Activated B cell treated with CpG ODN at 0.5 μM for 24 hours (primary cell): ENCODE results near the gene PMFBP1. TPM values are rescaled to one million over a fixed set of nuclear protein-coding genes. Genes with fewer than 3 reads are reported as not detected.

Experiments
- ATAC-seq: fragments of 200-7000 bp; cut with Tn5 transposase; one replicate; pipeline ENCODE4 v1.10.0; 2021; ENCODE audit warnings: low read depth, mild to moderate bottlenecking, moderate library complexity
- CTCF ChIA-PET: fragments of 350-600 bp; sonication (Branson Sonifier 250); formaldehyde crosslinking; loops from one replicate; lab custom pipeline; 2021; ENCODE audit warnings: antibody characterized with exemption; lab: Charles Lee
- POLR2A ChIA-PET: fragments of 350-600 bp; sonication (Branson Sonifier 250); formaldehyde crosslinking; loops from one replicate; lab custom pipeline; 2021; ENCODE audit warnings: antibody characterized with exemption; lab: Charles Lee
- DNase-seq: peaks from one replicate; pipeline ENCODE4 v3.0.0; 2022
- H3K27ac Mint-ChIP-seq: one replicate; pipeline ENCODE4 v1.8.0; 2020; ENCODE audit warnings: mixed read lengths
- H3K27me3 Mint-ChIP-seq: one replicate; pipeline ENCODE4 v1.8.0; 2021; ENCODE audit warnings: mixed read lengths
- H3K36me3 Mint-ChIP-seq: one replicate; pipeline ENCODE4 v1.8.0; 2021; ENCODE audit warnings: low read depth, mixed read lengths
- H3K4me1 Mint-ChIP-seq: one replicate; pipeline ENCODE4 v1.8.0; 2021; ENCODE audit warnings: mixed read lengths
- H3K4me3 Mint-ChIP-seq: one replicate; pipeline ENCODE4 v1.8.0; 2020; ENCODE audit warnings: mild to moderate bottlenecking, mixed read lengths
- H3K9me3 Mint-ChIP-seq: one replicate; pipeline ENCODE4 v1.8.0; 2020; ENCODE audit warnings: mixed read lengths
- intact Hi-C: fragments of 100-400 bp; cut with micrococcal nuclease; formaldehyde crosslinking; loops from one replicate; pipeline ENCODE4 v1.15.1; 2024
- total RNA-seq: library from RNA; stranded (reverse); gene quantifications from 2 replicates; pipeline ENCODE4 v1.2.3, GENCODE V29; 2022
- TF ChIP-seq, protein P1 (sequence below): fragments of 200-600 bp; IDR thresholded peaks from one replicate; pipeline ENCODE4 v1.8.0; 2022; ENCODE audit warnings: antibody characterized with exemption, mild to moderate bottlenecking

The PMFBP1 gene
- total RNA-seq, 1 donor from 2014 or later: 5.7 TPM

DNA sequence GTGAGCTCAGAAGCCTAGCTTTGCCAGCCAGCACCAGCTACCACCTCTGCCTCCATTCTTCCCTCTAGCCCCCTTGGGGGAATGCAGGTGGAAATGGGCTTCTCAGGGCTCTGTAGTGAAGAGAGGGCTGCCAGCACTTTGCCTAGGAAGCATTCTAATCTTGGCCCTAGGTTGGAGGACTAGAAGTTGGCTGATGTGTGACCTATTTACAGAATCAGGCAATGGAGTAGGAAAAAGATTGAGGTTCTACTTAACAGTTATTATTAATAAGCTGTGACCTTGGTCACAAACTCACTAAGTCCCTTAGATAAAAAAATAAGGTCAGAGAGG is 58.4 kb downstream of the PMFBP1 start:
- no peak overlapping the region for H3K27ac Mint-ChIP-seq
- H3K4me1 Mint-ChIP-seq: no peaks in the 10 kb centered on the region
- no peaks in the 10 kb centered on the region for H3K27me3 Mint-ChIP-seq
- intact Hi-C loops: no loop called here
- ATAC-seq (no peak), DNase-seq (no peak)
- CTCF ChIA-PET: no interaction called here
- H3K36me3 Mint-ChIP-seq: peaks cover 57% of the 10 kb centered on the region
- H3K9me3 Mint-ChIP-seq: peaks cover 5% of the 10 kb centered on the region
- POLR2A ChIA-PET: no interaction called here
- H3K4me3 Mint-ChIP-seq: no peak overlapping the region
- TF ChIP-seq, protein P1, sequence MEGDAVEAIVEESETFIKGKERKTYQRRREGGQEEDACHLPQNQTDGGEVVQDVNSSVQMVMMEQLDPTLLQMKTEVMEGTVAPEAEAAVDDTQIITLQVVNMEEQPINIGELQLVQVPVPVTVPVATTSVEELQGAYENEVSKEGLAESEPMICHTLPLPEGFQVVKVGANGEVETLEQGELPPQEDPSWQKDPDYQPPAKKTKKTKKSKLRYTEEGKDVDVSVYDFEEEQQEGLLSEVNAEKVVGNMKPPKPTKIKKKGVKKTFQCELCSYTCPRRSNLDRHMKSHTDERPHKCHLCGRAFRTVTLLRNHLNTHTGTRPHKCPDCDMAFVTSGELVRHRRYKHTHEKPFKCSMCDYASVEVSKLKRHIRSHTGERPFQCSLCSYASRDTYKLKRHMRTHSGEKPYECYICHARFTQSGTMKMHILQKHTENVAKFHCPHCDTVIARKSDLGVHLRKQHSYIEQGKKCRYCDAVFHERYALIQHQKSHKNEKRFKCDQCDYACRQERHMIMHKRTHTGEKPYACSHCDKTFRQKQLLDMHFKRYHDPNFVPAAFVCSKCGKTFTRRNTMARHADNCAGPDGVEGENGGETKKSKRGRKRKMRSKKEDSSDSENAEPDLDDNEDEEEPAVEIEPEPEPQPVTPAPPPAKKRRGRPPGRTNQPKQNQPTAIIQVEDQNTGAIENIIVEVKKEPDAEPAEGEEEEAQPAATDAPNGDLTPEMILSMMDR: no peak

- no peak overlapping the region for H3K4me3 Mint-ChIP-seq
- no peaks in the 10 kb centered on the region for H3K4me1 Mint-ChIP-seq
- ATAC-seq: no peak
- DNase-seq: no peak
- POLR2A ChIA-PET: no interaction called here
- no peak overlapping the region for H3K27ac Mint-ChIP-seq
- CTCF ChIA-PET: no interaction called here
- H3K36me3 Mint-ChIP-seq: peaks cover 62% of the 10 kb centered on the region
- H3K27me3 Mint-ChIP-seq: no peaks in the 10 kb centered on the region
- H3K9me3 Mint-ChIP-seq: peaks cover 5% of the 10 kb centered on the region
- intact Hi-C loops: no loop called here
- TF ChIP-seq, protein P1: no peak
Measured at GRCh38 chr16:72112906-72113615, 58.9 kb downstream of the PMFBP1 start.

GRCh38 chr16:72112452-72112792 is 59.5 kb downstream of the PMFBP1 start:
- ATAC-seq: no peak
- no peak overlapping the region for H3K27ac Mint-ChIP-seq
- CTCF ChIA-PET: no interaction called here
- H3K27me3 Mint-ChIP-seq: no peaks in the 10 kb centered on the region
- TF ChIP-seq, protein P1: no peak
- POLR2A ChIA-PET: no interaction called here
- H3K4me3 Mint-ChIP-seq: no peak overlapping the region
- no peak for DNase-seq
- intact Hi-C loops: no loop called here
- H3K9me3 Mint-ChIP-seq: peaks cover 5% of the 10 kb centered on the region
- peaks cover 68% of the 10 kb centered on the region for H3K36me3 Mint-ChIP-seq
- no peaks in the 10 kb centered on the region for H3K4me1 Mint-ChIP-seq

GRCh38 chr16:72111657-72112451 is 60.1 kb downstream of the PMFBP1 start:
- H3K4me3 Mint-ChIP-seq: no peak overlapping the region
- peaks cover 5% of the 10 kb centered on the region for H3K9me3 Mint-ChIP-seq
- H3K36me3 Mint-ChIP-seq: peaks cover 74% of the 10 kb centered on the region
- intact Hi-C loops: no loop called here
- H3K4me1 Mint-ChIP-seq: no peaks in the 10 kb centered on the region
- H3K27ac Mint-ChIP-seq: no peak overlapping the region
- no peaks in the 10 kb centered on the region for H3K27me3 Mint-ChIP-seq
- DNase-seq (no peak), ATAC-seq (no peak)
- TF ChIP-seq, protein P1: no peak
- POLR2A ChIA-PET: no interaction called here
- CTCF ChIA-PET: no interaction called here
